Naive thymus-derived CD4-positive, alpha-beta T cell (primary cell): ENCODE measurements around the gene CFAP299. TPM values are rescaled to one million over a fixed set of nuclear protein-coding genes. Genes with fewer than 3 reads are reported as not detected.

Experiments used
- ATAC-seq: fragments of 150-1000 bp; cut with Tn5 transposase; 2 replicates; pipeline ENCODE4 v1.10.0; 2021; ENCODE audit warnings: mild to moderate bottlenecking, moderate library complexity
- CTCF ChIA-PET: fragments of 350-600 bp; sonication (Branson Sonifier 250); formaldehyde crosslinking; loops from one replicate; lab custom pipeline; 2021; ENCODE audit warnings: antibody characterized with exemption; lab: Charles Lee
- POLR2A ChIA-PET: fragments of 350-600 bp; sonication (Branson Sonifier 250); formaldehyde crosslinking; loops from one replicate; lab custom pipeline; 2021; ENCODE audit warnings: antibody characterized with exemption, inconsistent platforms; lab: Charles Lee
- DNase-seq, 9 donors: peaks; one replicate each; pipeline versions ENCODE4 v3.0.0 to v3.0.0-alpha.2; 2020 to 2022; ENCODE audit warnings: mixed read lengths in 1 of 9
- H3K27ac ChIP-seq: one replicate; pipeline ENCODE4 v1.7.0; 2013; ENCODE audit warnings: mild to moderate bottlenecking, low read depth, low read length, moderate library complexity
- H3K27me3 ChIP-seq, 2 donors: one replicate each; pipeline ENCODE4 v1.7.0; 2013; ENCODE audit warnings: low read length in 2 of 2, mild to moderate bottlenecking in 2 of 2, moderate library complexity in 2 of 2; ENCODE audit not compliant: control insufficient read depth in 2 of 2, insufficient read depth in 2 of 2
- H3K36me3 ChIP-seq, 3 experiments: 1 replicate in 2 of 3; 2 replicates in 1 of 3; pipeline ENCODE4 v1.7.0; 2013; ENCODE audit warnings: low read length in 3 of 3, mild to moderate bottlenecking in 3 of 3, moderate library complexity in 1 of 3; ENCODE audit not compliant: insufficient read depth in 3 of 3, control insufficient read depth in 2 of 3
- H3K4me1 ChIP-seq, 2 donors: one replicate each; pipeline ENCODE4 v1.7.0; 2013; ENCODE audit warnings: low read length in 2 of 2, mild to moderate bottlenecking in 2 of 2, moderate library complexity in 1 of 2; ENCODE audit not compliant: control insufficient read depth in 2 of 2, insufficient read depth in 2 of 2
- H3K4me3 ChIP-seq: 2 replicates; pipeline ENCODE4 v1.7.0; 2013; ENCODE audit warnings: mild to moderate bottlenecking, low read length
- H3K9me3 ChIP-seq, 3 experiments: 1 replicate in 2 of 3; 2 replicates in 1 of 3; pipeline ENCODE4 v1.7.0; 2013; ENCODE audit warnings: low read length in 3 of 3; ENCODE audit not compliant: control insufficient read depth in 2 of 3
- H3K27ac Mint-ChIP-seq, 9 donors: one replicate each; pipeline ENCODE4 v1.8.0; 2020 to 2022; ENCODE audit warnings: mixed read lengths in 9 of 9, mild to moderate bottlenecking in 8 of 9, moderate library complexity in 5 of 9, inconsistent platforms in 2 of 9
- H3K27me3 Mint-ChIP-seq, 5 donors: one replicate each; pipeline ENCODE4 v1.8.0; 2021 to 2022; ENCODE audit warnings: mixed read lengths in 5 of 5, mild to moderate bottlenecking in 1 of 5
- H3K36me3 Mint-ChIP-seq, 5 donors: one replicate each; pipeline ENCODE4 v1.8.0; 2020 to 2022; ENCODE audit warnings: mixed read lengths in 5 of 5, mild to moderate bottlenecking in 3 of 5, inconsistent platforms in 1 of 5
- H3K4me1 Mint-ChIP-seq, 7 donors: one replicate each; pipeline ENCODE4 v1.8.0; 2020 to 2022; ENCODE audit warnings: mixed read lengths in 7 of 7, mild to moderate bottlenecking in 3 of 7, inconsistent platforms in 1 of 7
- H3K4me3 Mint-ChIP-seq, 10 donors: one replicate each; pipeline ENCODE4 v1.8.0; 2020 to 2022; ENCODE audit warnings: mild to moderate bottlenecking in 10 of 10, mixed read lengths in 10 of 10, moderate library complexity in 6 of 10, inconsistent platforms in 2 of 10
- H3K9me3 Mint-ChIP-seq, 11 donors: one replicate each; pipeline ENCODE4 v1.8.0; 2020 to 2022; ENCODE audit warnings: mixed read lengths in 11 of 11, mild to moderate bottlenecking in 4 of 11, inconsistent platforms in 1 of 11, moderate library complexity in 1 of 11
- intact Hi-C, 2 donors: fragments of 100-400 bp; cut with micrococcal nuclease; formaldehyde crosslinking; loops; one replicate each; pipeline ENCODE4 v1.15.1; 2023
- polyA plus RNA-seq, 2 donors: library from polyadenylated mRNA; unstranded; fragments of 300-500 nt; fragmentation: Illumina TruSeq; gene quantifications; one replicate each; pipeline ENCODE4 v1.2.3, GENCODE V29; 2021
- total RNA-seq, 6 experiments: library from RNA in 5 of 6; stranded (reverse) in 5 of 6; gene quantifications; 1 replicate in 5 of 6; 2 replicates in 1 of 6; pipeline ENCODE4 v1.2.3 and lab custom pipeline; 2021 to 2026

Gene CFAP299
- total and polyA plus RNA-seq, 7 experiments from 2014 or later, result not detected

DNA sequence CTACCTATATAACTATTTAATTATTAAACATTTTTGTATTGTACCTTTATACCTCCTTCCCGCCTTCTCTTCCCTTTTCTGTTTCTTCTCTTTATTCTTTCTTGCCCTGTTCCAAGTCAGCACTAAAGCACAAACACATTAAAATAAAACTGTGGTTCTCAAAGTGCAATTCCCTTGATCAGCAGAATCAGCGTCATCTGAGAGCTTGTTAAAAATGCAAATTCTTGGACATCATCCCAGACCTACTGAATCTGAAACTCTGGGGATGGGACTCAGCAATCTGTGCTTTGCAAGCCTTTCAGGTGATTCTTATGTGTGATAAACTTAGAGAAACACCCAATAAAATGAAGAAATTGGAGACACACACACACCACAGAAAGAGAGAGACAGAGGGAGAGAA, 516.5 kb downstream of the CFAP299 start:
- POLR2A ChIA-PET, result no interaction called here

DNA sequence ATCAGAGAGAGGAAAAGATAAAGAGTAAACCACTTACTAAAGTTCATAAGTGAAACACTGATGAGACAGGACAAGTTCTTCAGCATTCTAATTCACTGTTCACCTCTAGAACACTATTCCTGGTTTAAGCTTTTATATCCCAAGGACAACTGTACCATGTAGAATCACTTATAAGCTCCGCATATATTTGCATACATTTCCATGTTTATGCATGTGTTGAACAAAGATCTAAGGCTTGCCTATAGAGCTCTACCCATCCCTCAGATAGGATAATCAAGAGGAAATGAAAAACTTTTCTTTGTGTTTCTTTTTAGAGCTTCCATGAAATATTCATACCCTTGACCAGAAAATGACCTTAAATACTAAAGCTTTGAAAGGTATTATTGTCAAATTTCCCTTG, 538.0 kb downstream of the CFAP299 start:
- no peak overlapping the region for H3K4me3 ChIP-seq
- no peak overlapping the region for H3K27ac ChIP-seq
- H3K4me3 Mint-ChIP-seq, result no peak overlapping the region
- DNase-seq (no peak), ATAC-seq (no peak)
- H3K9me3 Mint-ChIP-seq, result no peaks in the 10 kb centered on the region
- H3K27ac Mint-ChIP-seq, result no peak overlapping the region
- H3K9me3 ChIP-seq, result no peaks in the 10 kb centered on the region
- no peaks in the 10 kb centered on the region for H3K27me3 ChIP-seq
- H3K4me1 Mint-ChIP-seq, result peaks cover 0 to 6% (median 0%) of the 10 kb centered on the region in 7 donors
- ChIA-PET CTCF (interaction anchor here (0.6 kb wide), 1 partner anchor 33 kb away, joined by 3 read pairs; no protein-coding TSS in a partner anchor), POLR2A (no interaction called here)
- H3K27me3 Mint-ChIP-seq, result no peaks in the 10 kb centered on the region
- no peaks in the 10 kb centered on the region for H3K36me3 Mint-ChIP-seq
- no peaks in the 10 kb centered on the region for H3K4me1 ChIP-seq
- no peaks in the 10 kb centered on the region for H3K36me3 ChIP-seq
- intact Hi-C loops, result no loop called here

More for the DNA sequence above, 516.5 kb downstream of the CFAP299 start:
- Mint-ChIP-seq H3K27me3 (no peaks in the 10 kb centered on the region), H3K36me3 (no peaks in the 10 kb centered on the region), H3K9me3 (peaks cover 0 to 6% (median 2%) of the 10 kb centered on the region in 11 donors), H3K4me3 (no peak overlapping the region), H3K4me1 (no peaks in the 10 kb centered on the region), H3K27ac (no peak overlapping the region)
- intact Hi-C loops, result no loop called here
- no peaks in the 10 kb centered on the region for H3K9me3 ChIP-seq
- no peaks in the 10 kb centered on the region for H3K4me1 ChIP-seq
- DNase-seq (no peak), ATAC-seq (no peak)
- no peak overlapping the region for H3K27ac ChIP-seq
- no peaks in the 10 kb centered on the region for H3K27me3 ChIP-seq
- no peaks in the 10 kb centered on the region for H3K36me3 ChIP-seq
- CTCF ChIA-PET, result no interaction called here
- no peak overlapping the region for H3K4me3 ChIP-seq

DNA sequence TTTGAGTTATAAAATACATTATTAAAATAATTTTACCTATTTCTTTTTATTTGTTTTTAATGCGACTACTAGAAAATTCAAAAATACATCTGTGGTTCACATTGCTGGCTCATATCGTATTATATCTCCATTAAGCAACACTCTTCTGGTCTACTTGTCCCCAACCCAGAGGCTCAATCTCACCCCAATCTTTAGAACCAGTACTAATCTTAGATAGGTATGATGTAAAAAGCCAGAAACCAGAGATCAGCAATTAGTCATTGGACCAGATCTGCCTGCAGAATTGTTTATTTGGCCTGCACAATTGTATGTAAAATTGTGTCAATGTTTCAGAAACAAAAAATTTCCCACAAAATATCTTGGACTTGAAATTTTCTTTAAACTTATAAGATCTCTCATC, 539.4 kb downstream of the CFAP299 start:
- Histone ChIP-seq H3K4me3 (no peak overlapping the region), H3K27me3 (no peaks in the 10 kb centered on the region), H3K9me3 (no peaks in the 10 kb centered on the region), H3K36me3 (no peaks in the 10 kb centered on the region), H3K27ac (no peak overlapping the region), H3K4me1 (no peaks in the 10 kb centered on the region)
- no peak for DNase-seq
- Mint-ChIP-seq H3K36me3 (no peaks in the 10 kb centered on the region), H3K27me3 (peaks cover 0 to 3% (median 2%) of the 10 kb centered on the region in 5 donors), H3K9me3 (no peaks in the 10 kb centered on the region), H3K4me3 (no peak overlapping the region), H3K4me1 (peaks cover 0 to 6% (median 2%) of the 10 kb centered on the region in 7 donors), H3K27ac (no peak overlapping the region)
- ChIA-PET CTCF (no interaction called here), POLR2A (no interaction called here)
- intact Hi-C loops, result no loop called here
- peak; percentile 39 for ATAC-seq

DNA sequence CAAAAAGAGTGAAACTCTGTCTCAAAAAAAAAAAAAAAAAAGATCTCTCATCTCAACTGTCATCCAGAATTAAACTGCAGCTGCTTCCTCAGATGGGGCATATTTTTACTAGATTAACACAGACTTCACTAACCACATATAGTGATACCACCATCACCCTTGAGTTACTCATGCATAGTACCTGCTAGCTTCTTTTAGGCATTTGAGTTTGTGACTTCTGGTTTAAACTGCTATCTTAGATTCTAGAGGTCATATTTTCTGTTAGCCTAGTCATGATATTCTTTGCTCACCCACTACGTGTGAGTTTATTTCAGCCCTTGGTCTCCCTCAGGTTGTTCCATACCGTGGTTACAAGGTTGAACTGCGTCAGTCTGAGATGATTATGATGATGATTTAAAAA, 540.1 kb downstream of the CFAP299 start:
- DNase-seq, result no peak
- H3K27ac ChIP-seq, result no peak overlapping the region
- Mint-ChIP-seq H3K36me3 (no peaks in the 10 kb centered on the region), H3K27me3 (peaks cover 0 to 5% (median 3%) of the 10 kb centered on the region in 5 donors), H3K4me3 (no peak overlapping the region), H3K9me3 (no peaks in the 10 kb centered on the region), H3K27ac (no peak overlapping the region), H3K4me1 (peaks cover 0 to 6% (median 2%) of the 10 kb centered on the region in 7 donors)
- H3K4me3 ChIP-seq, result no peak overlapping the region
- ChIA-PET POLR2A (no interaction called here), CTCF (no interaction called here)
- no peaks in the 10 kb centered on the region for H3K4me1 ChIP-seq
- intact Hi-C loops, result no loop called here
- peak; percentile 79 for ATAC-seq
- no peaks in the 10 kb centered on the region for H3K27me3 ChIP-seq
- H3K36me3 ChIP-seq, result no peaks in the 10 kb centered on the region
- H3K9me3 ChIP-seq, result no peaks in the 10 kb centered on the region

DNA sequence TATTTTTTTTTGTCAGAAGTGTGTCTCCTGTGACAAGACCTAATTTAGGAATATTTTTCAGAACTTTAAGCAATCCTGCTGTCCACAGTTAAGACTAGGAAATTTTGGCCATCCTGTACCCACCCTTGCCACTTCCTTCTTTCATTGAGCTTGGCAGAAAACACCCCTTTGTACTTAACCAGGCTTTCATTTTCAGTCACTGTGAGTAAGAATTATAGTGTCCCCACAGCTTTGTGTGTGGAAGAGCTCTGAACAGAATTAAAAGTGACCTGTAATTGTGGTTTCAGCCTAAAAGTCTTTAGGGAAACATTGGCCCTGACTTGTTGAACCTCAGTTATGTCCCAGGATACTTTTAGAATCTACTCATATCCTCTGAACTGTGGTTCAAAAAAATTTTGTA, 541.3 kb downstream of the CFAP299 start:
- Histone ChIP-seq H3K4me3 (no peak overlapping the region), H3K27ac (no peak overlapping the region), H3K36me3 (no peaks in the 10 kb centered on the region), H3K9me3 (no peaks in the 10 kb centered on the region), H3K27me3 (no peaks in the 10 kb centered on the region), H3K4me1 (no peaks in the 10 kb centered on the region)
- ATAC-seq, result no peak
- intact Hi-C loops, result no loop called here
- POLR2A ChIA-PET, result no interaction called here
- Mint-ChIP-seq H3K4me3 (no peak overlapping the region), H3K27ac (no peak overlapping the region), H3K4me1 (peaks cover 0 to 6% (median 2%) of the 10 kb centered on the region in 7 donors), H3K36me3 (peaks cover 0 to 4% (median 0%) of the 10 kb centered on the region in 5 donors), H3K9me3 (peaks cover 0 to 4% (median 0%) of the 10 kb centered on the region in 11 donors), H3K27me3 (peaks cover 0 to 5% (median 3%) of the 10 kb centered on the region in 5 donors)
- DNase-seq, result no peak
- CTCF ChIA-PET, result no interaction called here

DNA sequence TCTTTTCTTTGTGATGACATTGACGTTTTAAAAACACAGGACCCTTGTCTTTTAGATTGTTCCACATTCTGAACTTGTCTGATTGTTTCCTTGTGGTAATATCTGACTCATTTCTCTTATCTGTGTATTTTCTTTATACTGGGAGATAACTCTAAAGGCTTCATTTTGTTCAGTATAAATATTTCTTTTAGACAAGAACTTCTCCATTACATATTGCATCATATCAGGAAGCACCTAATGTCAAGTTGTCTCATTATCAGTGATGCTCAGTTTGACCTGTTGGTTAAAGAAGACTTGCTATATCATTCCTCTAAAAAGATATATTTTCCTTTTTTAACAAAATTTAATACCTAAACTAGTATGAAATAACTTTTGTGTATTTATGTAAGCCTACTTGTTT, 542.7 kb downstream of the CFAP299 start:
- ATAC-seq (no peak), DNase-seq (no peak)
- intact Hi-C loops, result no loop called here
- Histone ChIP-seq H3K4me3 (no peak overlapping the region), H3K27me3 (no peaks in the 10 kb centered on the region), H3K4me1 (no peaks in the 10 kb centered on the region), H3K36me3 (no peaks in the 10 kb centered on the region), H3K9me3 (no peaks in the 10 kb centered on the region), H3K27ac (no peak overlapping the region)
- CTCF ChIA-PET, result interaction anchor here (0.7 kb wide), 1 partner anchor 358 kb away, joined by 3 read pairs; no protein-coding TSS in a partner anchor
- POLR2A ChIA-PET, result no interaction called here
- H3K9me3 Mint-ChIP-seq, result peaks cover 0 to 11% (median 3%) of the 10 kb centered on the region in 11 donors
- peaks cover 0 to 8% (median 0%) of the 10 kb centered on the region in 5 donors for H3K36me3 Mint-ChIP-seq
- no peak overlapping the region for H3K27ac Mint-ChIP-seq
- peaks cover 0 to 5% (median 3%) of the 10 kb centered on the region in 5 donors for H3K27me3 Mint-ChIP-seq
- peaks cover 0 to 6% (median 2%) of the 10 kb centered on the region in 7 donors for H3K4me1 Mint-ChIP-seq
- H3K4me3 Mint-ChIP-seq, result no peak overlapping the region
